CD4-positive, alpha-beta T cell treated with Interferon gamma for 1 hour (primary cell): ENCODE results near the gene NR1D2.
A peak's percentile ranks its signal among the peaks of the same experiment; 100 is the strongest.
"Not testable (repeated sequence)": the region's sequence is repeated elsewhere in the genome, so short reads cannot be mapped to it uniquely, and the experiment has no call there.

Experiments used
- DNase-seq: peaks from one replicate; pipeline ENCODE4 v3.0.0-alpha.2; 2020

NR1D2 gene

GRCh38 chr3:23944861-23945662 is at the start of gene NR1D2:
NR1D2 (plus strand) TSS chr3:23945286; CDS start chr3:23945579, 293 bp downstream.
- peak; percentile 80 for DNase-seq

GRCh38 chr3:23900744-23901143 is 44.3 kb upstream of the NR1D2 start:
- no peak for DNase-seq

GRCh38 chr3:23904545-23904944 is 40.5 kb upstream of the NR1D2 start:
- no peak for DNase-seq

GRCh38 chr3:23909341-23909740 is 35.7 kb upstream of the NR1D2 start:
- no peak for DNase-seq

GRCh38 chr3:23911397-23911796 is 33.7 kb upstream of the NR1D2 start:
- no peak for DNase-seq

- DNase-seq = not testable (repeated sequence)
These were observed 32.8 kb upstream of the NR1D2 start for GRCh38 chr3:23912335-23912734.

- no peak for DNase-seq
These were observed 31.9 kb upstream of the NR1D2 start for GRCh38 chr3:23913182-23913581.

GRCh38 chr3:23913873-23914743 is 31.0 kb upstream of the NR1D2 start:
- no peak for DNase-seq

GRCh38 chr3:23915537-23916108 is 29.5 kb upstream of the NR1D2 start:
- no peak for DNase-seq

- no peak for DNase-seq
These were observed 28.8 kb upstream of the NR1D2 start for GRCh38 chr3:23916152-23916885.

- DNase-seq = peak; percentile 97
These were observed 28.0 kb upstream of the NR1D2 start, which contains the start of the genes NKIRAS1 and RPL15 for GRCh38 chr3:23916886-23917678. NKIRAS1 (minus strand) TSS chr3:23916990; CDS start chr3:23910904, 6,086 bp downstream. RPL15 (plus strand) TSS chr3:23917132; CDS start chr3:23917860, 728 bp downstream.

- DNase-seq = not testable (repeated sequence)
These were observed 27.3 kb upstream of the NR1D2 start for GRCh38 chr3:23917679-23918303.

- not testable (repeated sequence) for DNase-seq
These were observed 26.8 kb upstream of the NR1D2 start for GRCh38 chr3:23918331-23918730.

GRCh38 chr3:23919628-23920027 is 25.5 kb upstream of the NR1D2 start:
- DNase-seq = no peak

GRCh38 chr3:23920151-23920655 is 24.9 kb upstream of the NR1D2 start:
- no peak for DNase-seq

GRCh38 chr3:23921052-23921511 is 24.0 kb upstream of the NR1D2 start:
- no peak for DNase-seq

- no peak for DNase-seq
These were observed 21.3 kb upstream of the NR1D2 start for GRCh38 chr3:23923786-23924185.

GRCh38 chr3:23926246-23926645 is 18.8 kb upstream of the NR1D2 start:
- DNase-seq = no peak

- DNase-seq = no peak
These were observed 18.4 kb upstream of the NR1D2 start for GRCh38 chr3:23926736-23927135.

- no peak for DNase-seq
These were observed 16.6 kb upstream of the NR1D2 start for GRCh38 chr3:23928524-23928923.

- DNase-seq = no peak
These were observed 13.5 kb upstream of the NR1D2 start for GRCh38 chr3:23931597-23931996.
